CD4-positive, alpha-beta T cell treated with Interleukin-15 for 4 hours (primary cell): ENCODE measurements around the gene NDUFC2.
A peak's percentile ranks its signal among the peaks of the same experiment; 100 is the strongest.
"Not testable (repeated sequence)": the region's sequence is repeated elsewhere in the genome, so short reads cannot be mapped to it uniquely, and the experiment has no call there.

ENCODE experiments used
- DNase-seq: peaks from one replicate; pipeline ENCODE4 v3.0.0-alpha.2; 2020; ENCODE audit warnings: low spot score

Gene NDUFC2

DNA sequence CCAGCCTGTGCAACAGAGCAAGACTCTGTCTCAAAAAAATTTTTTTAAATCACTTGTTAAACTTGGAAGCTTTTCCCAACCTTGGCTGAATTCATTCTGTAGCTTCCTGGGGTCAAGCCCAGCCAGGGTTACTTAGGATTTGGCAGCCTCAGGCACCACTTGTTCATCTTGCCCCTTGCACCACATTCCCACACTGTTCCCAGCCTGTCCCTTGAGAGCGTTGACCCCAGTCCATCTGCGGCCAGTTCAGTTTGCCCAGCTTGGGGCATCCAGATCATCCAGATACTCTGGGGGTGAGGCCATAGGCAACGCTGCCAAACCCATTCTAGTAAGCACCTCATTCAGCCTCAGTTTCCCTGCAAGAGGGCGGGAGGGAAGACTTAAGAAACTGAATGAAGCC, 24.7 kb downstream of the NDUFC2 start:
- no peak for DNase-seq

DNA sequence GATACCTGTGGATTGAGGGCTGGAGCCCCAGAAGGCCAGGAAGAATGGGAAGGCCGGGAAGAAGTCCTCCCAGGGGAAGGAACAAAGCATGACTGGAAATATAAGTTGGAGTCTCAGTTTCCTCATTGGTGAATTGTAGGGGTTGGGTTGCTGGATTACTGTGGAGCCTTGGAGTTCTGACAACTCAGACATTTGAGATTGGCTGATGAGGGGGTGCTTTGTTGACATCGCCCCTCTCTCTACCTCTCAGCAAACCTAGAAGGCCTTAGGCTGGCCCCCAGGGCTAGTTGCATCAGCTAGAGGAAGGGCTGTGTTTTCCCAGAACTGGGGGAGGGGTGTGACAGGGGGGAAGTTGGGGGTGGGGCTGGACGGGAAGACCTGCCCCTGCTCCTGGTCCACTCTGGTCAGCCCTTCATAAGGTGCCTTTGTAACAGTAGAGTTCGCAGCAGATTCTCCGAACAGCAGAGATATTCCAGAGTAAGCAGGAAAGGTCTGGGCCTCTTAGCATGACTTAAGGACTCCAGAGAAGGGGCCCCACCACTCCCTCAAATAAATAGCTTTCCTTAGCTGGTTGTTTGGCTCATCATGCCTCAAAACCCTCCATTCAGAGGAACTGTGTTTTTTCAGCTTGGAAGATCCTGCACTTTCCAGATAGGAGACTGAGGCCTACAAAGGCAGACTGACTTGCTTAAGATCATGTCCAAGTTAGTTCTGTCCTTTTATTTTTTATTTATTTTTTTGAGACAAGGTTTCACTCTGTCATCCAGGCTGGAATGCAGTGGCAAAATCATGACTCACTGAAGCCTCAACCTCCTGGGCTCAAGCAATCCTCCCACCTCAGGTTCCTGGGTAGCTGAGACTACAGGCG, 28.5 kb downstream of the NDUFC2 start:
- DNase-seq, result no peak

DNA sequence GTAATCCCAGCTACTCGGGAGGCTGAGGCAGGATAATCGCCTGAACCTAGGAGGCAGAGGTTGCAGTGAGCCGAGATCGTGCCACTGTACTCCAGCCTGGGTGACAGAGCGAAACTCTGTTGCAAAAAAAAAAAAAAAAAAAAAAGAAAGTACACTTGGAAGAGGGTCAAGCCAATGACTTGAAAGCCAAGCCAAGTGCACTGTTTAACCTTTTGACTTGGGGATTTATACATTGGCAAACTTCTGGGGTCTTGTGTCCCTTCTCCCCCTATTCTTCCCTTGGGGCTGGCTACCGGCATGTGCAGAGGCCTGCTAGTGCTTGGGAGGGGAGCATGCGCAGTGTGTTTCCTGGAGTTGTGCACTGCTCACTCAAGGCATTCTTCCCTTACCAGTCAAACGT, 30.3 kb downstream of the NDUFC2 start:
- no peak for DNase-seq

DNA sequence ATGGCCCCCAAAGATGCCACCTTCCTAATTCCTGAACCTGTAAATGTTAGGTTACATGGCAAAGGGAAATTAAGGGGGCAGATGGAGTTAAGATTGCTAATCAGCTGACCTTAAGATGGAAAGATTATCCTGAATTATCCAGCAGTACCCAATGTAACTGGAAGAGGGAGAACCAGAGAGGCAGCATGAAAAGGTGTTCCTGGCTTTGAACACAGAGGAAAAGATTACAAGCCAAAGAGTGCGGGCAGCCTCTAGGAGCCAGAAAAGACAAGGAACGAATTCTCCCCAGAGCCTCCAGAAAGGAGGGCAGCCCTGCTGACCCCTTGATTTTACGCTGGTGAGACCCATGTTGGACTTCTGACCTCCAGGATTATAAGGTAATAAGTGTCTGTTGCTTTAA, 31.1 kb downstream of the NDUFC2 start:
- no peak for DNase-seq

DNA sequence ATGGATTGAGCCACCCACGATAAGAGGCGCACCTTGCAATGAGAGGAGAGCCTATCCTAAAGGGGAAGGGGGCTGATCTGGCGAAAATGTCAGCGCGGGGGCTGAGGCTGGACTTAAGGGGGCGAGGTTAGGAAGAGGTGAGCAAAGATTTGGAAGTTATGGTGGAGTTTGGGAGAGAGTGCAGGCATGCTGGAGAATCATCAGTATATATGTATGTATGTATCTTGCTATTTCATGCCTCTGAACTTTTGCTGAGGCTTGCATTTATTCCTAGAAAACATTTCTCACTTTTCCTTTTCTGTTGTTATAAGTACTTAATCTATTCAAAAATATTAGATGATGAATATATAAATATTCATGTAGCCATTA, 33.2 kb downstream of the NDUFC2 start:
- DNase-seq, result no peak

DNA sequence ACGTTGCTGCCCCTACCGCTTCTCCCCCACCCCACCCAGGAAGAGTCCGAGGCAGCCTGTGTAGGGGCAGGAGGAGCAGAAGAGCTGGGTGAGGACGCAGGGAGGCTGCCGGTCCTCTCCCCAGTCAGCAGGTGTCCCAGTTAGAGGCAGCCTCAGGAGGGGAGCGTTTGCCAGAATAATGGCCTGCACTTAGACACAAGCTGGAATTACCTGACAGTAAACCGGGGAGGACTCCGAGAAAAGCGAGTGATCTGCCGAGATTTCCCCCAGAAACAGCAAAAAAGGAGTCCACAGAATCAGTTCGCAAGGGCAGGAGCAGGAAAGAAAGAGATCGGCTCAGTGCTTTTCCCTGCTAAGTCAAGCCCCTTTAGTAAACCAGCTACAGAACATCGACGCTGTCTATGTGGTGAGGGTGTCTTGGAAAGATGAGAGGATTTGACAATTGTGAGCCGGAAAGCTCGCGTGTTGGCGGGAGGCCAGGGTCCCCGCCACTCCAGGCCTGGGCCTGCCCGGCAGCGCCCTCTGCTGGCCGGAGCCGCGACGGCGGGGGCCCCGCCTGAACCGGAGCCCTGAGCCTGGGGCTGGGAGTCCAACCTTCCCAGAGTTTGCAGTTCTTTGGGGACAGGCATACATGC, 33.7 kb downstream of the NDUFC2 start:
- DNase-seq, result peak; percentile 75

DNA sequence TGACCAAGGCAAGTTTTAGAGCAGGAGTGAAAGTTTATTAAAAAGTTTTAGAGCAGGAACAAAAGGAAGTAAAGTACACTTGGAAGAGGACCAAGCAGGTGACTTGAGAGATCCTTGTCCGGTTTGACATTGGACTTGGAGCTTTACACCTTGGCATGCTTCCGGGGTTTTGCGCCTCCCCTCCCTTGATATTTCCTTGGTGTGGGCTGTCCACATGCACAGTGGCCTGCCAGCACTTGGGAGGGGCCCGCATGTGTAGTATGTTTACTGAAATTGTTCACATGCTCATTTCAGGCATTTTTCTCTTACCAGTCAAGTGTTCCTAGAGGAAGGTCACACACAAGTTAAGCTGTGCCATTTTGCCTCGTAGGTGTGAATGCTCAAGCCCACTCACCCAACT, 35.0 kb downstream of the NDUFC2 start:
- no peak for DNase-seq

DNA sequence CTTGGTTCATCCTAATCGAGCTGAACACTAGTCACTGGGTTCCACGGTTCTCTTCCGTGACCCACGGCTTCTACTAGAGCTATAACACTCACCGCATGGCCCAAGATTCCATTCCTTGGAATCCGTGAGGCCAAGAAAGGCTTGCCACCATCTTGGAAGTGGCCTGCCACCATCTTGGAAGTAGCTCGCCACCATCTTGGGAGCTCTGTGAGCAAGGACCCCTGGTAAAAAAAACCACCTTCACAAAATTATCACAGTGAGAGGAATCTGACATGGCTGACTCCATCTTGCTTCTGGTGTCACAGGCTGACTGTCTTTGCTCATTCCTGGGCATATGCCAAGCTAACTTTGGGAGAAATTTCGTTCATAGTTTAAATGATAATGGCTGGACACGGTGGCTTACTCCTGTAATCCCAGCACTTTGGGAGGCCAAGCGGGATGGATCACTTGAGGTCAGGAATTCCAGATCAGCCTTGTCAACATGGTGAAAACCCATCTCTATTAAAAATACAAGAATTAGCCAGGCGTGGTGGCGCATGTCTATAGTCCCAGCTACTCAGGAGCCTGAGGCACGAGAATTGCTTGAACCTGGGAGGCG, 37.7 kb downstream of the NDUFC2 start:
- no peak for DNase-seq

DNA sequence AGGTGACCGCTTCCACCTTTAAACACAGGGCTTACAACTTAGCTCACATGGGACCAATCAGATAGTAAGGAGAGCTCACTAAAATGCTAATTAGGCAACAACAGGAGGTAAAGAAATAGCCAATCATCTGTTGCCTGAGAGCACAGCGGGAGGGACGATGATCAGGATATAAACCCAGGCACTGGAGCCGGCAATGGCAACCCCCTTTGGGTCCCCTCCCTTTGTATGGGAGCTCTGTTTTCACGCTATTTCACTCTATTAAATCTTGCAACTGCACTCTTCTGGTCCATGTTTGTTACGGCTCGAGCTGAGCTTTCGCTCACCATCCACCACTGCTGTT, 38.3 kb downstream of the NDUFC2 start:
- DNase-seq, result not testable (repeated sequence)

DNA sequence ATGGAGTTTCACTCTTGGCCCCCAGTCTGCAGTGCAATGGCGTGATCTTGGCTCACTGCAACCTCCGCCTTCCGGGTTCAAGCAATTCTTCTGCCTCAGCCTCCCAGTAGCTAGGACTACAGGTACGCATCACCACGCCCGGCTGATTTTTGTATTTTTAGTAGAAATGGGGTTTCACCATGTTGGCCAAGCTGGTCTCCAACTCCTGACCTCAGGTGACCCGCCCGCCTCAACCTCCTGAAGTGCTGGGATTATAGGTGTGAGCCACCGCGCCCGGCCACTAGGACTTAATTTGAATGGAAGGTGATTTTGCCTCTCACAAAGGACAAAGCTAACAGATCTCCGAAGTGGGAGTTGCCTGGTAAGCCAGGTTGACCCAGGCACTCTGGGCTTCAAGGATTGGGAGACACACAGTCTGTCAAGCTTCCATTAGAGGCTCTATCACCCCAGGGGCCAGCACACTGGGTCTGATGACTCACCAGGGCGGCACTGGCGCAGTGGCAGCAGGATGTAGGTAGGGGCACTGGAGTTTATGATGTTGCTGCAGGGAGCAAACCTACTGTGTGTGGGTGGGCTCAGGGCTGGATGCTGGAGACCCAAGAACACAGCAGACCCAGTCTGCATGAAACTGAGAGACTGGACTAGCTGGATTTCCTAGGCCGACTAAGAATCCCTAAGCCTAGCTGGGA, 38.8 kb downstream of the NDUFC2 start:
- no peak for DNase-seq

DNA sequence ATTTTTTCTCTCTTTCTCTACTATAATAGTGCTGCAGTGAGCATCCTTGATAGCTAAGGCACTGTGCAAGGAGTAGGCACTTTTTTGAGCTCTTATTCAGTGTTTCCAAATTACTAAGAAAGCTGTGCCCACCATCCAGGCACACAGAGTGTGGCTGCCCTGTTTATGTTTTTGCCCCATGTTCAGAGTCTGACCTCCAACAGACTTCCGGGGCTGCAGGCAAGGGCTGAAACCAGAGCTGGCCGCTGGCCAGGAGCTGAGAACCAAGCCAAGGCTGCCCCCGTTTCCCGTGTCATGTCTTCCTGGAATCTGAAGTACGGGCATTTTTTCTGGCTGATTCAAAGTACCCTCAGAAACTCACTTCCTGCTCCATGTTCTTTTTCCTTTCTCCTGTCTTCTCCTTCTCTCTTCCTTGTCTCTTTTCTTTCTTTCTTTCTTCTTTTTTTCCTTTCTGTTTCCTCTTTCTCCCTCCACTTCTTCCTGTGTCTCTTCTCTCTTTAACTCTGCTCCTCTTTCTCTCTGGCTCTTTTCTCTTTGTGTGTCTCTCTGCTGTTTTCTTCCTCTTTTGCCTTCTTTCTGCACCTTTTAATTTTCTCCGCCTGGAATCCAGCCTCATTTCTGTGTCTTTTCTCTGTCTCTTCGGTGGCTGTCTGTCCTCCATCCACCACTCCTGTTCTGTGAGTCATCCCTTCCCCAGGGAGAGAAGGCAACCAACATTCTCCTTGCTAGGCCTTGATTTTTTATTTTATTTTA, 39.6 kb downstream of the NDUFC2 start:
- no peak for DNase-seq

DNA sequence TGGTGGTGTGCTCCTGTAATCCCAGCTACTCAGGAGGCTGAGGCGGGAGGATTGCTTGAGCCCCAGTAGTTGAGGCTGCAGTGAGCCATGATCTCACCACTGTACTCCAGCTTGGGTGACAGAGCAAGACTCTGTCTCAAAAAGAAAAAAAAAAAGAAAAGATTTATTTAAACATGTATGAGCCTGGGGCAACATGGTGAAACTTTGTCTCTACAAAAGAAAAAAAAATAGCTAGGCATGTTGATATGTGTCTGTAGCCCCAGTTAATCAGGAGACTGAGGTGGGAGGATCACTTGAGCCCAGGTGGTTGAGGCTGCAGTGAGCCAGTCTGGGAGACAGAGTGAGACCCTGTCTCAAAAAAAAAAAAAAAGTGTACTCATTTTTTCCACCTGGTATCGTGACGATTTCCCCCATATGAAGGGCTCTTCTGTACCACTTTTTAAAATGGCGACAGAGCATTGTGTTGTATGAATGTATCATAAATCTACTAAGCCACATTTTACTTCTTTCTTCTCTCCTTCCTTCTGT, 40.2 kb downstream of the NDUFC2 start:
- no peak for DNase-seq

DNA sequence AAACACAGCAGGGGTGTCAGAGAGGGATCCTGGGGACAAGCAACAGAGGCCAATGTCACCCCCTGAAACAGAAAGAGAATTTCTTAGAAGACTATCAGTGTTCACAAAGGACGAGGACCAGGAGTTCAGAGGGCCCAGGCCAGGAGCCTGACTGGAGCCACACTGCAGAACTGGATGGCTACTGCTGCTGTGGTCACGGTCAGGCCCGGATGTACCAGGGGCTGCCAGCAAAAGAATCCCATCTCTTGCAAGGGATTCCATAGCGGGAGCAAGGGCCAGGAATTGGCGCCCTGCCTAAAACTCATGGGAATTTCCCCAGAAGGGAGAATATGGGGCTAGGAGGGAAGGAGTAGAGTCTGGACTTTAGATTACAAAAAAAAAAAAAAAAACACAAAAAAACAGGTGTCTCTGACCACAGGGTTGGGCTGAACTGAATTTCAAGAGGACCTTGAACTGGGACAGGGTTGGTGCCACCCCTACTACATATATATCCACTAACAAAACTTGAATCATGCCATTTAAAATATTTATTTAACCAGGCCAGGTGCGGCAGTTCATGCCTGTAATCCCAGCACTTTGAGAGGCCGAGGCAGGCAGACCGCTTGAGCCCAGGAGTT, 40.9 kb downstream of the NDUFC2 start:
- DNase-seq, result no peak

DNA sequence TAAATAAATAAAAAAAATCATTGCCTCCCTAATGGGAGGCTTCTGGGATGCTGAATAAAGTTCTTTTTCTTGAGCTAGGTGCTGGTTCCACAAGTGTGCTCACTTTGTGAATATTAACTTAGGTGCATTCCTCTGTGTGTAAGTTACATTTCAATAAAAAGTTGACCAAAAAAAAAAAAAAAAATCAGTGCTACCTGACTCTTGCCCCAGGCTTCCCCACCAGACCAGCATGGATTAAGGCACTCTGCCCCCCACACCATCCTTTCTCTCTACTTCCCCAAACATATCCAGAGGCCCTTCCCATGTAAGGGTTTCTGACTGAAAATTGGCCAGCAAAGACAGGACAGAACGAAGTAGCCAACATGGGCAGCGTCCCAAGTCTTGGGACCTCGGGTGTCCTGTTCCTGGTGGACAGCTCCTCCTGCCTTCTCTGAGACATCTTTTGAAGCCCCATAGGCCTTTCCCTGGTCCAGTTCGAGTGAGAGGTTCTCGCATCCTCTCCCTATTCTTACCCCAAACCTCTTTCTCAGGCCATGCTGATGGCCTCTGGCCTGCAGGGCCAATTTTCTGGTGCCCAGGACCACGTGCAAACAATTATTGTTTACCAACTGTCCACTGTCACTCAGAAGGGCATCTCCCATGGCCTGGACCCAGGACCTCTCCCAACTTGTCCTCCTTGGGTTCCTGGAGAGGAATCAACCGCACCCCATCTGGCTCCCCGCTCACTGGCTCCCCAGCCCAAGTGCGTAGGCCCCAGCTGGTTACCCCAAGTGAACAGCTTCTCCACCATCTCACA, 41.6 kb downstream of the NDUFC2 start:
- no peak for DNase-seq

DNA sequence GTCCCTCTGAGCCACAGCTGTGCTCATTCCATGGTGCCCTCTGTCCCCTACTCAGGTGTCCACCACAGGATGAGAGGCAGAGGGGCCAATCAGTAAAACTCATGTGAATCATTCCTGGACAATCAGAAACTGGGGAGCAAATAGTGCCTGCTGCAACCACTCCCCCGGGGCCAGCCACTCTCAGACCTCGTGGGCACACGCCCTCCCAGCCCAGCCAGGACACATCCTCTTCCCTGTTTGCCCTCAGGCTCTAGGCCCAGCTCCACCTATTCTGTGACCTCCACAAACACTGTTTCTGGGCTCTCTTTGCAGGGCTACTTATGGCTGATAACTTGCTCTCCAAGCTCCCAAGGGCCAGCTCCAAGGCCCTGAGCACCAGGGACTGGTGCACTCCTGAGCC, 42.6 kb downstream of the NDUFC2 start:
- DNase-seq, result no peak

DNA sequence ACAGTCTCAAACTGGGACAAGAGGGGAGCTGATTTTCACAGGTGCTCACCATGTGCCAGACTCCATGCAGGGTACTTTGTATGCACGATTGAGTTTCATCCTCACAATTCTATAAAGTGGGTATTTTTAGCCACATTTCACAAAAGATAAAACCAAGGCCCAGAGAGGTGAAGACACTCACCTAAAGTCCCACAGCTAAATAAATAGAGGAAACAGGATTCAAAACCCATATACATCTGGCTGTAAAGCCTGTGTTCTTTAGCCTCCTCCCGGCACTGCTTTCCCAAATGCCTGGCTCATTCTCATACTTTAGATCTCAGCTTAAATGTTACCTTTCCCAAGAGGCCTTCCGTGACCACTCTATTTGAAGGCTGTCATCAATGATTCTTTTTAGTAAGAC, 43.3 kb downstream of the NDUFC2 start:
- DNase-seq, result no peak

DNA sequence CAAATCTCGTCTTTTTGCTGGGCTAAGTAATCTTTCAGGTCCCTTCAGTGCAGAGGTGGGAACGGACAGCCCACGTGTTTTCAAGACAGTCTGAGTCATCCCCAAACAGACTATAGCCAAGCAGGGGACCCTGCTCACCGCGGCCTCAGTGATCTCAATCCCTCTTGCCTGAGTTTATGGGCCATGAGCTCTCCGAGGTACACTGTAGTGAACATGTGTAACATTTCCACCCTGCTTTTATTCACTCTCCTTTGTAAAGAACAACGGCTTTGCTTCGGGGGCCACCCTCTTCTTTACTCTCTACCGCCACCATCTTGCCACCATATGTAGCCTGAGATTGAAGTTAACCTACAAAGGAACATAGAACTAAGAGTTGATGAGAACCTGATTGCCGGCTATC, 45.0 kb downstream of the NDUFC2 start:
- DNase-seq, result no peak

DNA sequence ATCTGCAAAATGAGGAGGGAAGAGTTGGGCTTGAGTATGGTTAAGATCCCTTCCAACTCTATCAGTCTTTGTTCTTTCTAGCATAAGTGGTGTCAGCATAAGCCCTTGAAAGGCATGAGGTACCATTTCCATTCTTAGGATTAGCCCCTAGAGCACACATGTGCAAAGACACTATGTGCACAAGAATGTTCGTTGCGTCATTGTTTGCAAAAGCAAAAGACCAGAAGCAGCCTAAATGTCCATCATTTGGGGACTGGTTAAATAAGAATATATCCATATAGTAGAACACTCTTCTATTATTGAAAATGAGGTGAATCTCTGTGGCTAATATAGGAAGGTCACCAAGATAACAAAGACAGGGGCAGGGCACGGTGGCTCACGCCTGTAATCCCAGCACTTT, 46.6 kb downstream of the NDUFC2 start:
- DNase-seq, result no peak

DNA sequence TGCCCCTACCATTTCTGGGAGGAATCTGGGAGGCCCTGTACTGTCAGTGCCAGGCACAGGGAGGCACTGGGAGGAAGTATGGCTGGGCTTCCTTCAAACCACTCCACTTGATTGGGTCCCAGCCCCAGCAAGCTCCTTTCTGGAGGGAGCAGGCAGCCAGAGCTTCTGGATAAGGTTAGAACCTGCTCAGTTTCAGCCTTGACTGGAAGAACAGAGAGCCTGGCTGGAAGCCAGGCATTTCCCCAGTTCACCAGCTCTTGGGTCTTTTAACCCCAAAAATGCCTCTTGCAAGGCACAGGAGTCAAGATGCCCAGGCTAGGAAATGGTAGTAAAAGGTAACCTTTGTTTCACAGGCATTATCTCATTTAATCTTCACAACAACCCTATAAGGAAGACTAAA, 47.6 kb downstream of the NDUFC2 start:
- DNase-seq, result no peak

DNA sequence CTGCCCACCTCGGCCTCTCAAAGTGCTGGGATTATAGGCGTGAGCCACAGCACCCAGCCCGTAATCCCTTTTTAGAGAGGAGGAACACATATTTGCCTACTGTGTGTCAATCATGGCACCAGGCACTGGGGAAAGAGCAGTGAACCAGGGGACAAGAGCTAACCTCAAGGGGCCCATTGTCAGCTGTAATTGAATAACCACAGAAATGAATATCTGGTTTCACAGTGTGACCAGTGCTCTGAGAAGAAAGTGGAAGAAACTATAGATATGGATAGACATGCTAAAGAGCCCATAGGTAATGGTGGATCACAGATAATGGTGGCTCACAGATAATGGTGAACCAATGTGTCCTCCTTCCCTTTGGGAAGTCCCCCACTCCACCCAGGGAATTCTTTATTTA, 48.0 kb downstream of the NDUFC2 start:
- DNase-seq, result no peak
